Keratinocyte (primary cell): ENCODE results near the gene COQ8A. TPM values are rescaled to one million over a fixed set of nuclear protein-coding genes. Genes with fewer than 3 reads are reported as not detected.

Experiments used
- DNase-seq: peaks from one replicate; pipeline ENCODE4 v3.0.0-alpha.2; 2011; ENCODE audit warnings: low read depth, missing footprints, low spot score
- FAIRE-seq: peaks from 2 replicates; lab custom pipeline; 2011; peaks lifted over from hg19 to GRCh38; lab: Jason Lieb, UNC
- H2AFZ ChIP-seq: 2 replicates; pipeline ENCODE4 v1.6.0; 2012; ENCODE audit warnings: low read length, control low read depth, inconsistent platforms; ENCODE audit not compliant: control insufficient read depth
- H3K27ac ChIP-seq: 2 replicates; pipeline ENCODE4 v1.5.1; 2011; ENCODE audit warnings: low read length; ENCODE audit not compliant: control insufficient read depth, insufficient read depth
- H3K27me3 ChIP-seq: 3 replicates; pipeline ENCODE4 v1.6.0; 2011; ENCODE audit warnings: low read length; ENCODE audit not compliant: control insufficient read depth, insufficient read depth; ENCODE audit errors: extremely low read depth
- H3K36me3 ChIP-seq, 2 experiments: 2 replicates in 1 of 2; 3 replicates in 1 of 2; pipeline ENCODE4 v1.5.1; 2011; ENCODE audit warnings: low read length in 2 of 2, mild to moderate bottlenecking in 1 of 2; ENCODE audit not compliant: control insufficient read depth in 2 of 2, insufficient read depth in 2 of 2; ENCODE audit errors: extremely low read depth in 1 of 2
- H3K4me1 ChIP-seq: 3 replicates; pipeline ENCODE4 v1.5.1; 2011; ENCODE audit warnings: low read length; ENCODE audit not compliant: control insufficient read depth, insufficient read depth; ENCODE audit errors: extremely low read depth
- H3K4me2 ChIP-seq: 3 replicates; pipeline ENCODE4 v1.6.0; 2011; ENCODE audit warnings: low read depth, low read length; ENCODE audit not compliant: control insufficient read depth, insufficient read depth; ENCODE audit errors: extremely low read depth
- H3K4me3 ChIP-seq, 3 experiments: fragments of 200-600 bp in 1 of 3; sonication (generic) in 1 of 3; 2 replicates in 2 of 3; 3 replicates in 1 of 3; pipeline ENCODE4 v1.5.1; 2011 to 2016; ENCODE audit warnings: low read length in 3 of 3, mild to moderate bottlenecking in 3 of 3, control low read depth in 2 of 3, inconsistent platforms in 1 of 3, low read depth in 1 of 3, mixed read lengths in 1 of 3, mixed run types in 1 of 3, moderate library complexity in 1 of 3; ENCODE audit not compliant: control insufficient read depth in 2 of 3, insufficient read depth in 2 of 3; ENCODE audit errors: extremely low read depth in 1 of 3
- H3K79me2 ChIP-seq: 2 replicates; pipeline ENCODE4 v1.6.0; 2012; ENCODE audit warnings: low read length; ENCODE audit not compliant: control insufficient read depth, insufficient read depth
- H3K9ac ChIP-seq: 3 replicates; pipeline ENCODE4 v1.6.0; 2011; ENCODE audit warnings: low read length; ENCODE audit not compliant: control insufficient read depth, insufficient read depth; ENCODE audit errors: extremely low read depth
- H3K9me1 ChIP-seq: 3 replicates; pipeline ENCODE4 v1.6.0; 2011; ENCODE audit warnings: low read length; ENCODE audit not compliant: control insufficient read depth, insufficient read depth; ENCODE audit errors: extremely low read depth
- H3K9me3 ChIP-seq: 2 replicates; pipeline ENCODE4 v1.5.1; 2012; ENCODE audit warnings: low read depth, low read length; ENCODE audit not compliant: control insufficient read depth
- H4K20me1 ChIP-seq: 3 replicates; pipeline ENCODE4 v1.6.0; 2011; ENCODE audit warnings: low read length; ENCODE audit not compliant: control insufficient read depth, insufficient read depth; ENCODE audit errors: extremely low read depth
- CTCF ChIP-seq, 3 experiments: IDR thresholded peaks in 1 of 3; conservative IDR thresholded peaks in 1 of 3; optimal IDR thresholded peaks in 1 of 3; 2 replicates in 2 of 3; 3 replicates in 1 of 3; pipeline versions ENCODE3 to v1.5.1; 2011; ENCODE audit warnings: low read length in 3 of 3, mild to moderate bottlenecking in 3 of 3, moderate library complexity in 2 of 3, control low read depth in 1 of 3, inconsistent platforms in 1 of 3; ENCODE audit not compliant: insufficient read depth in 2 of 3; ENCODE audit errors: extremely low read depth in 1 of 3
- EZH2 ChIP-seq: IDR thresholded peaks from one replicate; pipeline ENCODE4 v1.6.1; 2012; ENCODE audit warnings: inconsistent platforms, mild to moderate bottlenecking, low read length, moderate library complexity
- dilution Hi-C: fragments of 300-500 bp; cut with MboI; formaldehyde crosslinking; loops from one replicate; pipeline ENCODE4 v1.7.0; 2020; ENCODE audit warnings: low sequenced_read_pairs; ENCODE audit not compliant: extremely low pct_ligation_motif_present
- polyA plus RNA-seq, 5 experiments: library from polyadenylated mRNA; depleted of rRNA in 3 of 5; stranded (reverse) in 3 of 5; stranded (forward) in 1 of 5; unstranded in 1 of 5; fragments of >200 nt; gene quantifications; 1 replicate in 1 of 5; 2 replicates in 3 of 5; 3 replicates in 1 of 5; pipeline versions ENCODE4 v1.2.1 to v1.2.3, GENCODE V29; 2011 to 2012; ENCODE audit warnings: missing spikeins in 2 of 5, low read depth in 1 of 5, low replicate concordance in 1 of 5

COQ8A gene
- polyA plus RNA-seq, 1 donor (not counting 4 experiments of a cell fraction or from before 2014, with no cell fraction given), result 3.8 TPM

GRCh38 chr1:226979517-226980121 lies 39.5 kb downstream of the COQ8A start:
- H3K36me3 ChIP-seq, result no peaks in the 10 kb centered on the region
- no peak overlapping the region for H2AFZ ChIP-seq
- no peaks in the 10 kb centered on the region for H3K79me2 ChIP-seq
- FAIRE-seq (no peak), DNase-seq (no peak)
- TF ChIP-seq CTCF (optimal IDR thresholded peaks at IDR 0.05 in 1 of 3, IDR thresholded peaks at IDR 0.05 in 1 of 3, conservative IDR thresholded peaks at IDR 0.05 in 1 of 3; ENCODE audit: extremely low read depth in 1 of 3, insufficient read depth in 2 of 3, low read length in 3 of 3), result no peak
- no peak for TF ChIP-seq EZH2
- no peak overlapping the region for H3K4me2 ChIP-seq
- no peak overlapping the region for H3K4me3 ChIP-seq
- H3K9me3 ChIP-seq, result no peaks in the 10 kb centered on the region
- no peaks in the 10 kb centered on the region for H4K20me1 ChIP-seq
- no peaks in the 10 kb centered on the region for H3K9me1 ChIP-seq
- H3K27me3 ChIP-seq, result no peaks in the 10 kb centered on the region
- H3K4me1 ChIP-seq, result no peaks in the 10 kb centered on the region
- no peak overlapping the region for H3K27ac ChIP-seq
- dilution Hi-C loops, result no loop called here
- no peak overlapping the region for H3K9ac ChIP-seq

- TF ChIP-seq CTCF (optimal IDR thresholded peaks at IDR 0.05 in 1 of 3, IDR thresholded peaks at IDR 0.05 in 1 of 3, conservative IDR thresholded peaks at IDR 0.05 in 1 of 3; ENCODE audit: extremely low read depth in 1 of 3, insufficient read depth in 2 of 3, low read length in 3 of 3), result no peak
- TF ChIP-seq EZH2, result no peak
- Histone ChIP-seq H3K27me3 (no peaks in the 10 kb centered on the region), H3K9me3 (no peaks in the 10 kb centered on the region), H3K9me1 (no peaks in the 10 kb centered on the region), H3K36me3 (no peaks in the 10 kb centered on the region), H3K4me1 (no peaks in the 10 kb centered on the region), H3K4me3 (no peak overlapping the region), H3K4me2 (no peak overlapping the region), H3K79me2 (no peaks in the 10 kb centered on the region), H3K9ac (no peak overlapping the region), H2AFZ (no peak overlapping the region), H3K27ac (no peak overlapping the region), H4K20me1 (no peaks in the 10 kb centered on the region)
- DNase-seq, result no peak
- FAIRE-seq, result no peak
- dilution Hi-C loops, result no loop called here
Measured at GRCh38 chr1:226980122-226980560, 40.0 kb downstream of the COQ8A start.
